KOPT-K1 (cell line): ENCODE measurements around the gene TRPC3.

Source experiments
- H3K27ac ChIP-seq: fragments of 200-600 bp; sonication (generic); 2 replicates; pipeline ENCODE4 v1.5.1; 2016; ENCODE audit warnings: antibody characterized with exemption, mild to moderate bottlenecking, low read depth, low read length; ENCODE audit not compliant: poor library complexity, severe bottlenecking
- H3K36me3 ChIP-seq: fragments of 200-600 bp; sonication (generic); 2 replicates; pipeline ENCODE4 v1.5.1; 2017; ENCODE audit warnings: antibody characterized with exemption, mild to moderate bottlenecking, low read length, moderate library complexity; ENCODE audit not compliant: insufficient read depth
- H3K9me3 ChIP-seq: fragments of 200-600 bp; sonication (generic); 2 replicates; pipeline ENCODE4 v1.5.1; 2017; ENCODE audit warnings: antibody characterized with exemption, low read length, mild to moderate bottlenecking; ENCODE audit not compliant: insufficient read depth, poor library complexity, severe bottlenecking

Gene TRPC3

GRCh38 chr4:121951521-121952110 is at the start of gene TRPC3:
TSS of gene TRPC3 (minus strand) at chr4:121952060. CDS start at chr4:121951680, 380 bp downstream.
- no peaks in the 10 kb centered on the region for H3K9me3 ChIP-seq

GRCh38 chr4:122000849-122001248 is 49.0 kb upstream of the TRPC3 start:
- Histone ChIP-seq H3K9me3 (no peaks in the 10 kb centered on the region), H3K36me3 (no peaks in the 10 kb centered on the region), H3K27ac (no peak overlapping the region)

More at GRCh38 chr4:121951521-121952110, at the start of gene TRPC3:
- Histone ChIP-seq H3K27ac (peak within 1 kb of the TSS; percentile 8), H3K36me3 (no peaks in the 10 kb centered on the region)

GRCh38 chr4:121998024-121998423 is 46.2 kb upstream of the TRPC3 start:
- H3K36me3 ChIP-seq: no peaks in the 10 kb centered on the region
- H3K9me3 ChIP-seq: no peaks in the 10 kb centered on the region
- H3K27ac ChIP-seq: no peak overlapping the region

- no peaks in the 10 kb centered on the region for H3K36me3 ChIP-seq
- no peak overlapping the region for H3K27ac ChIP-seq
- H3K9me3 ChIP-seq: no peaks in the 10 kb centered on the region
Observed at GRCh38 chr4:121995790-121996537, 44.1 kb upstream of the TRPC3 start.

- Histone ChIP-seq H3K27ac (no peak overlapping the region), H3K9me3 (no peaks in the 10 kb centered on the region), H3K36me3 (no peaks in the 10 kb centered on the region)
Observed at GRCh38 chr4:121991968-121992367, 40.1 kb upstream of the TRPC3 start.

GRCh38 chr4:121990489-121990888 is 38.6 kb upstream of the TRPC3 start:
- Histone ChIP-seq H3K36me3 (no peaks in the 10 kb centered on the region), H3K27ac (no peak overlapping the region), H3K9me3 (no peaks in the 10 kb centered on the region)

- Histone ChIP-seq H3K9me3 (no peaks in the 10 kb centered on the region), H3K36me3 (no peaks in the 10 kb centered on the region), H3K27ac (no peak overlapping the region)
Observed at GRCh38 chr4:121989715-121990114, 37.9 kb upstream of the TRPC3 start.

GRCh38 chr4:121988950-121989349 is 37.1 kb upstream of the TRPC3 start:
- no peaks in the 10 kb centered on the region for H3K9me3 ChIP-seq
- H3K36me3 ChIP-seq: no peaks in the 10 kb centered on the region
- H3K27ac ChIP-seq: no peak overlapping the region

GRCh38 chr4:121980643-121981042 is 28.8 kb upstream of the TRPC3 start:
- Histone ChIP-seq H3K27ac (no peak overlapping the region), H3K9me3 (no peaks in the 10 kb centered on the region), H3K36me3 (no peaks in the 10 kb centered on the region)

- H3K36me3 ChIP-seq: no peaks in the 10 kb centered on the region
- no peak overlapping the region for H3K27ac ChIP-seq
- H3K9me3 ChIP-seq: no peaks in the 10 kb centered on the region
Observed at GRCh38 chr4:121978172-121978516, 26.3 kb upstream of the TRPC3 start.

GRCh38 chr4:121977251-121978171 is 25.7 kb upstream of the TRPC3 start:
- Histone ChIP-seq H3K36me3 (no peaks in the 10 kb centered on the region), H3K27ac (no peak overlapping the region), H3K9me3 (no peaks in the 10 kb centered on the region)

GRCh38 chr4:121975784-121976183 is 23.9 kb upstream of the TRPC3 start:
- no peak overlapping the region for H3K27ac ChIP-seq
- no peaks in the 10 kb centered on the region for H3K9me3 ChIP-seq
- no peaks in the 10 kb centered on the region for H3K36me3 ChIP-seq

GRCh38 chr4:121973816-121974215 is 22.0 kb upstream of the TRPC3 start:
- H3K9me3 ChIP-seq: no peaks in the 10 kb centered on the region
- no peak overlapping the region for H3K27ac ChIP-seq
- no peaks in the 10 kb centered on the region for H3K36me3 ChIP-seq

GRCh38 chr4:121968859-121969258 is 17.0 kb upstream of the TRPC3 start:
- no peaks in the 10 kb centered on the region for H3K9me3 ChIP-seq
- no peaks in the 10 kb centered on the region for H3K36me3 ChIP-seq
- H3K27ac ChIP-seq: no peak overlapping the region

GRCh38 chr4:121964958-121965357 is 13.1 kb upstream of the TRPC3 start:
- Histone ChIP-seq H3K27ac (no peak overlapping the region), H3K9me3 (no peaks in the 10 kb centered on the region), H3K36me3 (no peaks in the 10 kb centered on the region)
